Activated T-cell treated with anti-CD3 and anti-CD28 coated beads, Interleukin-2, amount 50 U/mL, for 4 hours (primary cell): Measurements from ENCODE around the gene RSPO3. TPM values are rescaled to one million over a fixed set of nuclear protein-coding genes. Genes with fewer than 3 reads are reported as not detected.

ENCODE experiments used
- ATAC-seq, 2 donors: fragments of 200-7000 bp; cut with Tn5 transposase; one replicate each; pipeline ENCODE4 v1.10.0; 2021
- DNase-seq: peaks from one replicate; pipeline ENCODE4 v3.0.0-alpha.2; 2020
- H3K27me3 Mint-ChIP-seq: one replicate; pipeline ENCODE4 v1.8.0; 2021; ENCODE audit warnings: low read depth, mixed read lengths
- H3K36me3 Mint-ChIP-seq: one replicate; pipeline ENCODE4 v1.8.0; 2022; ENCODE audit warnings: mixed read lengths; ENCODE audit not compliant: insufficient read depth
- H3K4me1 Mint-ChIP-seq: one replicate; pipeline ENCODE4 v1.8.0; 2021; ENCODE audit warnings: low read depth, mixed read lengths
- H3K4me3 Mint-ChIP-seq: one replicate; pipeline ENCODE4 v1.8.0; 2021; ENCODE audit warnings: mild to moderate bottlenecking, moderate library complexity, mixed read lengths
- H3K9me3 Mint-ChIP-seq: one replicate; pipeline ENCODE4 v1.8.0; 2021; ENCODE audit warnings: mixed read lengths
- total RNA-seq, 3 donors: library from RNA; stranded (reverse); gene quantifications; one replicate each; pipeline ENCODE4 v1.2.1, GENCODE V29; 2021

The RSPO3 gene
- not detected for total RNA-seq

GRCh38 chr6:127118298-127119101, at the start of gene RSPO3:
TSS of gene RSPO3 (plus strand) at chr6:127118671. CDS start at chr6:127119193, 522 bp downstream.
- DNase-seq (no peak), ATAC-seq (peak in 1 of 2 donors; percentile 16)
- H3K9me3 Mint-ChIP-seq: no peaks in the 10 kb centered on the region
- no peaks in the 10 kb centered on the region for H3K36me3 Mint-ChIP-seq
- H3K27me3 Mint-ChIP-seq: peaks cover 59% of the 10 kb centered on the region
- peaks cover 18% of the 10 kb centered on the region for H3K4me1 Mint-ChIP-seq
- H3K4me3 Mint-ChIP-seq: peak within 1 kb of the TSS; percentile 72

- Mint-ChIP-seq H3K4me1 (no peaks in the 10 kb centered on the region), H3K36me3 (no peaks in the 10 kb centered on the region), H3K27me3 (peaks cover 4% of the 10 kb centered on the region), H3K4me3 (no peak overlapping the region), H3K9me3 (no peaks in the 10 kb centered on the region)
- DNase-seq (no peak), ATAC-seq (no peak)
Measured at GRCh38 chr6:127069659-127070279, 48.7 kb upstream of the RSPO3 start.

- Mint-ChIP-seq H3K4me3 (no peak overlapping the region), H3K27me3 (peaks cover 5% of the 10 kb centered on the region), H3K9me3 (no peaks in the 10 kb centered on the region), H3K4me1 (no peaks in the 10 kb centered on the region), H3K36me3 (no peaks in the 10 kb centered on the region)
- ATAC-seq (no peak), DNase-seq (no peak)
Measured at GRCh38 chr6:127073222-127073621, 45.2 kb upstream of the RSPO3 start.

GRCh38 chr6:127076466-127076865, 42.0 kb upstream of the RSPO3 start:
- H3K27me3 Mint-ChIP-seq: peaks cover 10% of the 10 kb centered on the region
- no peaks in the 10 kb centered on the region for H3K36me3 Mint-ChIP-seq
- no peaks in the 10 kb centered on the region for H3K4me1 Mint-ChIP-seq
- ATAC-seq (no peak), DNase-seq (no peak)
- no peaks in the 10 kb centered on the region for H3K9me3 Mint-ChIP-seq
- H3K4me3 Mint-ChIP-seq: no peak overlapping the region

GRCh38 chr6:127077886-127078285, 40.6 kb upstream of the RSPO3 start:
- H3K4me1 Mint-ChIP-seq: no peaks in the 10 kb centered on the region
- H3K9me3 Mint-ChIP-seq: no peaks in the 10 kb centered on the region
- no peaks in the 10 kb centered on the region for H3K36me3 Mint-ChIP-seq
- no peak overlapping the region for H3K4me3 Mint-ChIP-seq
- ATAC-seq (no peak), DNase-seq (no peak)
- H3K27me3 Mint-ChIP-seq: peaks cover 10% of the 10 kb centered on the region

- Mint-ChIP-seq H3K4me1 (no peaks in the 10 kb centered on the region), H3K4me3 (no peak overlapping the region)
- no peak for ATAC-seq
Measured at GRCh38 chr6:127078669-127079068, 39.8 kb upstream of the RSPO3 start.

GRCh38 chr6:127079681-127080080, 38.8 kb upstream of the RSPO3 start:
- ATAC-seq (no peak), DNase-seq (no peak)
- H3K4me1 Mint-ChIP-seq: no peaks in the 10 kb centered on the region
- no peaks in the 10 kb centered on the region for H3K9me3 Mint-ChIP-seq
- H3K4me3 Mint-ChIP-seq: no peak overlapping the region
- peaks cover 7% of the 10 kb centered on the region for H3K27me3 Mint-ChIP-seq
- H3K36me3 Mint-ChIP-seq: no peaks in the 10 kb centered on the region

More at GRCh38 chr6:127078669-127079068, 39.8 kb upstream of the RSPO3 start:
- no peaks in the 10 kb centered on the region for H3K36me3 Mint-ChIP-seq
- H3K27me3 Mint-ChIP-seq: peaks cover 7% of the 10 kb centered on the region
- no peak for DNase-seq
- no peaks in the 10 kb centered on the region for H3K9me3 Mint-ChIP-seq

GRCh38 chr6:127080081-127080480, 38.4 kb upstream of the RSPO3 start:
- H3K4me1 Mint-ChIP-seq: no peaks in the 10 kb centered on the region
- no peak overlapping the region for H3K4me3 Mint-ChIP-seq
- no peak for ATAC-seq
- peaks cover 5% of the 10 kb centered on the region for H3K27me3 Mint-ChIP-seq
- no peak for DNase-seq
- no peaks in the 10 kb centered on the region for H3K36me3 Mint-ChIP-seq
- H3K9me3 Mint-ChIP-seq: no peaks in the 10 kb centered on the region

- ATAC-seq (no peak), DNase-seq (no peak)
- no peaks in the 10 kb centered on the region for H3K9me3 Mint-ChIP-seq
- no peaks in the 10 kb centered on the region for H3K4me1 Mint-ChIP-seq
- no peak overlapping the region for H3K4me3 Mint-ChIP-seq
- H3K36me3 Mint-ChIP-seq: no peaks in the 10 kb centered on the region
- H3K27me3 Mint-ChIP-seq: peaks cover 7% of the 10 kb centered on the region
Measured at GRCh38 chr6:127083231-127083962, 35.1 kb upstream of the RSPO3 start.

- no peak for DNase-seq
- no peak for ATAC-seq
- no peaks in the 10 kb centered on the region for H3K36me3 Mint-ChIP-seq
- no peak overlapping the region for H3K4me3 Mint-ChIP-seq
- no peaks in the 10 kb centered on the region for H3K9me3 Mint-ChIP-seq
- H3K27me3 Mint-ChIP-seq: peaks cover 6% of the 10 kb centered on the region
- no peaks in the 10 kb centered on the region for H3K4me1 Mint-ChIP-seq
Measured at GRCh38 chr6:127083963-127084310, 34.5 kb upstream of the RSPO3 start.

- H3K4me1 Mint-ChIP-seq: no peaks in the 10 kb centered on the region
- H3K4me3 Mint-ChIP-seq: no peak overlapping the region
- no peaks in the 10 kb centered on the region for H3K36me3 Mint-ChIP-seq
- DNase-seq: no peak
- H3K9me3 Mint-ChIP-seq: no peaks in the 10 kb centered on the region
- peaks cover 2% of the 10 kb centered on the region for H3K27me3 Mint-ChIP-seq
- no peak for ATAC-seq
Measured at GRCh38 chr6:127085181-127085580, 33.3 kb upstream of the RSPO3 start.

- ATAC-seq (no peak), DNase-seq (no peak)
- Mint-ChIP-seq H3K4me3 (no peak overlapping the region), H3K36me3 (no peaks in the 10 kb centered on the region), H3K9me3 (no peaks in the 10 kb centered on the region), H3K27me3 (peaks cover 2% of the 10 kb centered on the region), H3K4me1 (no peaks in the 10 kb centered on the region)
Measured at GRCh38 chr6:127090051-127090450, 28.4 kb upstream of the RSPO3 start.

- Mint-ChIP-seq H3K27me3 (peaks cover 2% of the 10 kb centered on the region), H3K36me3 (no peaks in the 10 kb centered on the region), H3K4me1 (no peaks in the 10 kb centered on the region), H3K4me3 (no peak overlapping the region), H3K9me3 (no peaks in the 10 kb centered on the region)
- DNase-seq (no peak), ATAC-seq (no peak)
Measured at GRCh38 chr6:127092466-127092865, 26.0 kb upstream of the RSPO3 start.

GRCh38 chr6:127094791-127095190, 23.7 kb upstream of the RSPO3 start:
- no peaks in the 10 kb centered on the region for H3K27me3 Mint-ChIP-seq
- no peaks in the 10 kb centered on the region for H3K4me1 Mint-ChIP-seq

More at GRCh38 chr6:127094791-127095190, 23.7 kb upstream of the RSPO3 start:
- no peaks in the 10 kb centered on the region for H3K9me3 Mint-ChIP-seq
- no peak for ATAC-seq
- no peak for DNase-seq
- H3K36me3 Mint-ChIP-seq: no peaks in the 10 kb centered on the region
- H3K4me3 Mint-ChIP-seq: no peak overlapping the region
